Kidney (tissue), 14 donors: ENCODE results near the gene FHAD1. TPM values are rescaled to one million over a fixed set of nuclear protein-coding genes. Genes with fewer than 3 reads are reported as not detected.

Experiments
- DNase-seq, 5 donors: peaks; one replicate each; pipeline ENCODE4 v3.0.0-alpha.2; 2013 to 2020
- FAIRE-seq: peaks from 2 replicates; lab custom pipeline; 2012; peaks lifted over from hg19 to GRCh38; lab: Jason Lieb, UNC
- H3K27ac ChIP-seq, 2 donors: one replicate each; pipeline ENCODE4 v1.7.0; 2013; ENCODE audit warnings: low read depth in 2 of 2, low read length in 2 of 2, inconsistent platforms in 1 of 2
- H3K27me3 ChIP-seq: one replicate; pipeline ENCODE4 v1.7.1; 2013; ENCODE audit warnings: low read length, inconsistent platforms; ENCODE audit not compliant: control insufficient read depth, insufficient read depth
- H3K36me3 ChIP-seq, 3 donors: one replicate each; pipeline versions ENCODE4 v1.7.0 to v1.7.1; 2013; ENCODE audit warnings: low read length in 3 of 3, control low read depth in 1 of 3, inconsistent platforms in 1 of 3; ENCODE audit not compliant: insufficient read depth in 3 of 3, control insufficient read depth in 2 of 3
- H3K4me1 ChIP-seq, 3 donors: one replicate each; pipeline versions ENCODE4 v1.7.0 to v1.7.1; 2013; ENCODE audit warnings: low read length in 3 of 3, inconsistent platforms in 1 of 3, low read depth in 1 of 3; ENCODE audit not compliant: control insufficient read depth in 2 of 3, insufficient read depth in 2 of 3
- H3K4me3 ChIP-seq, 3 donors: one replicate each; pipeline versions ENCODE4 v1.7.0 to v1.8.1; 2013; ENCODE audit warnings: low read length in 3 of 3, control low read depth in 1 of 3, inconsistent platforms in 1 of 3
- H3K9ac ChIP-seq, 3 donors: one replicate each; pipeline versions ENCODE4 v1.7.0 to v1.7.1; 2013; ENCODE audit warnings: low read length in 3 of 3, control low read depth in 1 of 3, inconsistent platforms in 1 of 3
- H3K9me3 ChIP-seq, 3 donors: one replicate each; pipeline versions ENCODE4 v1.7.0 to v1.7.1; 2013; ENCODE audit warnings: low read length in 3 of 3, control low read depth in 1 of 3, inconsistent platforms in 1 of 3; ENCODE audit not compliant: control insufficient read depth in 2 of 3, insufficient read depth in 1 of 3
- intact Hi-C: fragments of 100-400 bp; cut with DNase I; formaldehyde crosslinking; loops from one replicate; pipeline ENCODE4 v1.11.1; 2022
- polyA plus RNA-seq: library from polyadenylated mRNA; stranded (reverse); fragments of 350-450 nt; fragmentation: Illumina TruSeq; extraction: RNeasy Lipid Tissue Mini Kit (QIAGEN cat#74804); gene quantifications from one replicate; pipeline ENCODE4 v1.2.3, GENCODE V29; 2014; ENCODE audit warnings: low read depth, low replicate concordance; ENCODE audit not compliant: insufficient read depth
- total RNA-seq: library from RNA; stranded (reverse); fragmentation: NEBNext Ultra II Directional; extraction: Animal tissue kit (Norgen Biotek cat#: 25700); gene quantifications from one replicate; pipeline ENCODE4 v1.2.1, GENCODE V29; 2021
- TF ChIP-seq, protein P1 (sequence below): IDR thresholded peaks from 3 replicates; pipeline ENCODE4 v1.5.1; 2012; ENCODE audit warnings: mild to moderate bottlenecking, moderate library complexity, borderline replicate concordance; ENCODE audit not compliant: insufficient read depth; ENCODE audit errors: extremely low read depth
- donor health status: control.
- donor health status: control.
- donor health status: control.
- donor health status: control.
- donor health status: control.
- donor health status: DM: yes; HTN: yes; CAD: no.
- donor health status: Normal renal cell carcinoma (clear cell type).

The FHAD1 gene
- total and polyA plus RNA-seq, 2 donors from 2014 or later: 0.84 to 4.2 TPM

DNA sequence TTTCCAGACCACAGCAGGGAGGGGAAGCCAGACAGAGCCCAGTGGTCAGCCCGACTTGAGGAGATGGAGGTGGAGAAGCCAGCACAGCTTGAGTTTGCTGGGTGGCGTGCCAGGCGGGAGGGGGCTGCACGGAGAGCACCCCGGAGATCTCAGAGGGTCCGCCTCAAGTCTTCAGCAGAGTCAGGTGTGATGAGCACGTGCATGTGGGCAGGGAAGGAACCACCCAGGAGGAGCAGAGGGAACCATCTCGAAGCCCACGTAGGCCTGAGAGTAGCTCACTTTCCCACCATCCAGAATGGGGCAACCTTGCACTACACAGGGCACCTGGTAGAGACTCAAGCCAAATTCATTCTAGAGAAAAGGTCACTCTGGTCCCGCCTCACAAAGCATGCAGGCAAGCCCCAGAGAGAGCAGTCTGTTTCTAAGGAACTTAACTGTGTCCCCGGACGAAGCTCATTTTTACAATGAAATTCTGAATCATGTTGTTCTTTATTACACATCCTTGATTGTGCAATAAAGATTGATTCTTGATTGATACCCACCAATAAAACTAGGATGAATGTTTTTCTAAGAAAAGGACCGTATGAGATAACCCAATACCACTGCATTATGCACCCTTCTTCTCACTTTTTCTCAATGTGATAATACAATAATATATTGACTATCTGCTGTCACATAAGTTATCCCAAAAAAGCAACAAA, 64.2 kb downstream of the FHAD1 start:
- no peaks in the 10 kb centered on the region for H3K36me3 ChIP-seq
- no peak overlapping the region for H3K27ac ChIP-seq
- no peak for FAIRE-seq
- H3K4me1 ChIP-seq: no peaks in the 10 kb centered on the region
- no peak overlapping the region for H3K4me3 ChIP-seq
- intact Hi-C loops: no loop called here
- DNase-seq: no peak
- TF ChIP-seq, protein P1, sequence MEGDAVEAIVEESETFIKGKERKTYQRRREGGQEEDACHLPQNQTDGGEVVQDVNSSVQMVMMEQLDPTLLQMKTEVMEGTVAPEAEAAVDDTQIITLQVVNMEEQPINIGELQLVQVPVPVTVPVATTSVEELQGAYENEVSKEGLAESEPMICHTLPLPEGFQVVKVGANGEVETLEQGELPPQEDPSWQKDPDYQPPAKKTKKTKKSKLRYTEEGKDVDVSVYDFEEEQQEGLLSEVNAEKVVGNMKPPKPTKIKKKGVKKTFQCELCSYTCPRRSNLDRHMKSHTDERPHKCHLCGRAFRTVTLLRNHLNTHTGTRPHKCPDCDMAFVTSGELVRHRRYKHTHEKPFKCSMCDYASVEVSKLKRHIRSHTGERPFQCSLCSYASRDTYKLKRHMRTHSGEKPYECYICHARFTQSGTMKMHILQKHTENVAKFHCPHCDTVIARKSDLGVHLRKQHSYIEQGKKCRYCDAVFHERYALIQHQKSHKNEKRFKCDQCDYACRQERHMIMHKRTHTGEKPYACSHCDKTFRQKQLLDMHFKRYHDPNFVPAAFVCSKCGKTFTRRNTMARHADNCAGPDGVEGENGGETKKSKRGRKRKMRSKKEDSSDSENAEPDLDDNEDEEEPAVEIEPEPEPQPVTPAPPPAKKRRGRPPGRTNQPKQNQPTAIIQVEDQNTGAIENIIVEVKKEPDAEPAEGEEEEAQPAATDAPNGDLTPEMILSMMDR: no peak
- no peaks in the 10 kb centered on the region for H3K27me3 ChIP-seq
- H3K9ac ChIP-seq: no peak overlapping the region
- H3K9me3 ChIP-seq: no peaks in the 10 kb centered on the region

DNA sequence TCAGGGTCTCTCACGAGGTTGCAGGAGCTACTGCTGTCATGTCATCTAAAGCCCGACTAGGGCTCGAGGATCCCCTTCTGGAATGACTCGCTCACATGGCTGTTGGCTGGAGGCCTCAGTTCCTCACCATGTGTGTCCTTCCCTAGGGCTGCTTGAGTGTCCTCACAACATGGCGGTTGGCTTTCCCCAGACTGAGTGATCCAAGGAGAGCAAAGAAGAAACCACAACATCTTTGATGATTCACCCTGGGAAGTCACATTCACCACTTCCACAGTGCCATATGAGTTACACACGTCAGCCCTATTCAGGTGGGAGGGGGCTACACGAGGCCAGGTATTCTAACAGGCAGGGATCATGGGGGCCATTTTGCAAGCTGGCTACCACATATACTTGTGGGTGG, 64.9 kb downstream of the FHAD1 start:
- FAIRE-seq (no peak), DNase-seq (no peak)
- no peak overlapping the region for H3K27ac ChIP-seq
- intact Hi-C loops: no loop called here
- H3K9ac ChIP-seq: no peak overlapping the region
- no peaks in the 10 kb centered on the region for H3K4me1 ChIP-seq
- H3K4me3 ChIP-seq: no peak overlapping the region
- no peaks in the 10 kb centered on the region for H3K27me3 ChIP-seq
- H3K9me3 ChIP-seq: no peaks in the 10 kb centered on the region
- H3K36me3 ChIP-seq: no peaks in the 10 kb centered on the region
- TF ChIP-seq, protein P1: no peak

DNA sequence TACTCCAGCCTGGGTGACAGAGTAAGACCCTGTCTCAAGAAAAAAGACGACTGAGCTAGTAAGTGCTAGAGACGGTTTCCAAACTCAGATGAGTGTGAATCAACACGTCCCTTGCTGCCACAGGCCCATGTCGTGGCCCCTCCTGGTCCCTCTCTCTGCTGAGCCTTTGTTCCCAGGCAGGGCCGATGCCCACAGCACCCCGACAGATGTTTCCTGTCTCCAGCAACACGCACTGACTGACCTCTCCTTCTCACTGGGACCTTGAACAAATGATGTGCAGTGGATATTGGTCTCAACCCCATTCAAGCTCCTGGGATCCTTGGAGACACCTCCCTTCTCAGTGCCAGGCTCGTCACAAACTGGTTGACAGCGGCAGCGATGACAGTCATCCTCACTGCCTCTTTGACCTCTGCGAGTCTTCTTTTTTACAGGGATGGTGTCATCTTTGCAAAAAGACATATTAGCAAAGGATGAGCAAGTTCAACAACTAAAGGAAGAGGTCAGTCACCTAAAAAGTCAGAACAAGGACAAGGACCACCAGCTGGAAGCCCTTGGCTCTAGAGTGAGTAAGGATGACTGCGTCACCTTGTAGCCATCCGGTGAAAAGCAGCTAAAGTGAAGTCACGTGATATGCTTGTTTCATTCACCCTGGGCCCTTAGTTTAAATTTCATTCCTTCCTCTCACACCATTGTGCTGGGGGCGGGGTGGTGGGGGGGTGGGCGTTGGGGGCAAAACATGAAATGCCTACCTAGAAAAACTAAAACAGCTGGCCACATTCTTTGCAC, 65.8 kb downstream of the FHAD1 start:
- Histone ChIP-seq H3K27me3 (no peaks in the 10 kb centered on the region), H3K36me3 (no peaks in the 10 kb centered on the region), H3K9ac (no peak overlapping the region), H3K9me3 (no peaks in the 10 kb centered on the region), H3K27ac (no peak overlapping the region), H3K4me3 (no peak overlapping the region), H3K4me1 (no peaks in the 10 kb centered on the region)
- DNase-seq (no peak), FAIRE-seq (no peak)
- intact Hi-C loops: no loop called here
- TF ChIP-seq, protein P1: no peak
